Measurements from ENCODE around the gene ATG2A. TPM values are rescaled to one million over a fixed set of nuclear protein-coding genes. Genes with fewer than 3 reads are reported as not detected.
A peak's percentile ranks its signal among the peaks of the same experiment; 100 is the strongest.

Gene ATG2A
- total RNA-seq, 1 donor from 2014 or later: 35.0 TPM

DNA sequence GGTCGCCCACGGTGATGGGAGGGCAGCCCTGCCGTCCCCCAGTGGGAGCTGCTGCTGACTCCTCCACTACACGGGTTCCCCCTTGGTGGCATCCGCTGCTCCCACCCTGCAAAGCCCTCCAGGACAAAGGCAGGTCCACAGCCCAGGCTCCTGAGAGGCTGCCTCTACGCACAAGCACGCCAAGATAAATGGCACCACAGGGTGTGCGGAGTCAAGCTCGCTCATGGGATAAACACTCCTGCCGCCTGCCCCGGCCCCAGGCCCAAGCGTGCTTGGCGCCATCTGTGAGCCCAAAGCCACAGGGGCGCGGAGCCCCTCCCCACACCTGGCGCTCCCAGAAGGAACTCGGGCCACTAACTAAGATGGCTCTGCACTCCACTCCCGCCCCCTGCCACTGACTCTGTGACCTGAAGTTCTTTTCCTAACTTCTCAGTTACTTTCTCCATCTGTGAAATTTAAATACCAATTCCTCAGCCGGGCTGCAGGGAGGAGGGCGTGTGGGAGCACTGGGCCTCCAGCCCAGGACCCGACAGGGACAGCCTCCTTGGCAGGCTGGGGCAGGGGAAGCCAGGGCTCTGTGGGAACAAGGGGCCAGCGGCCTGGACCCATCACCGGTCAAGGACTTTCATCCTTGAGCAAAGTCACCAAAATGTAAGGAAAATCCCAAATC, 53.5 kb downstream of the ATG2A start:
- Mint-ChIP-seq H3K27ac (peak overlapping the region; percentile 67), H3K4me3 (ENCODE audit: low read depth) (no peak overlapping the region), H3K27me3 (no peaks in the 10 kb centered on the region), H3K4me1 (ENCODE audit: low read depth) (peaks cover 1% of the 10 kb centered on the region), H3K9me3 (ENCODE audit: low read depth) (no peaks in the 10 kb centered on the region), H3K36me3 (ENCODE audit: insufficient read depth) (peaks cover 4% of the 10 kb centered on the region)
- TF ChIP-seq CTCF (IDR thresholded peaks at IDR 0.05; ENCODE audit: unreplicated experiment): no peak
- DNase-seq (ENCODE audit: low spot score, unreplicated experiment): no peak

GRCh38 chr11:64862987-64863390, 54.0 kb downstream of the ATG2A start:
- Mint-ChIP-seq H3K27ac (peak overlapping the region; percentile 41), H3K9me3 (ENCODE audit: low read depth) (no peaks in the 10 kb centered on the region), H3K4me1 (ENCODE audit: low read depth) (peaks cover 1% of the 10 kb centered on the region), H3K27me3 (no peaks in the 10 kb centered on the region), H3K36me3 (ENCODE audit: insufficient read depth) (peaks cover 2% of the 10 kb centered on the region), H3K4me3 (ENCODE audit: low read depth) (no peak overlapping the region)
- no peak for DNase-seq (ENCODE audit: low spot score, unreplicated experiment)
- no peak for TF ChIP-seq CTCF (IDR thresholded peaks at IDR 0.05; ENCODE audit: unreplicated experiment)

- Mint-ChIP-seq H3K9me3 (ENCODE audit: low read depth) (no peaks in the 10 kb centered on the region), H3K4me3 (ENCODE audit: low read depth) (no peak overlapping the region), H3K27ac (no peak overlapping the region), H3K27me3 (no peaks in the 10 kb centered on the region), H3K4me1 (ENCODE audit: low read depth) (peaks cover 1% of the 10 kb centered on the region), H3K36me3 (ENCODE audit: insufficient read depth) (peaks cover 2% of the 10 kb centered on the region)
- no peak for TF ChIP-seq CTCF (IDR thresholded peaks at IDR 0.05; ENCODE audit: unreplicated experiment)
- no peak for DNase-seq (ENCODE audit: low spot score, unreplicated experiment)
These were observed 55.6 kb downstream of the ATG2A start for GRCh38 chr11:64861227-64861975.

DNA sequence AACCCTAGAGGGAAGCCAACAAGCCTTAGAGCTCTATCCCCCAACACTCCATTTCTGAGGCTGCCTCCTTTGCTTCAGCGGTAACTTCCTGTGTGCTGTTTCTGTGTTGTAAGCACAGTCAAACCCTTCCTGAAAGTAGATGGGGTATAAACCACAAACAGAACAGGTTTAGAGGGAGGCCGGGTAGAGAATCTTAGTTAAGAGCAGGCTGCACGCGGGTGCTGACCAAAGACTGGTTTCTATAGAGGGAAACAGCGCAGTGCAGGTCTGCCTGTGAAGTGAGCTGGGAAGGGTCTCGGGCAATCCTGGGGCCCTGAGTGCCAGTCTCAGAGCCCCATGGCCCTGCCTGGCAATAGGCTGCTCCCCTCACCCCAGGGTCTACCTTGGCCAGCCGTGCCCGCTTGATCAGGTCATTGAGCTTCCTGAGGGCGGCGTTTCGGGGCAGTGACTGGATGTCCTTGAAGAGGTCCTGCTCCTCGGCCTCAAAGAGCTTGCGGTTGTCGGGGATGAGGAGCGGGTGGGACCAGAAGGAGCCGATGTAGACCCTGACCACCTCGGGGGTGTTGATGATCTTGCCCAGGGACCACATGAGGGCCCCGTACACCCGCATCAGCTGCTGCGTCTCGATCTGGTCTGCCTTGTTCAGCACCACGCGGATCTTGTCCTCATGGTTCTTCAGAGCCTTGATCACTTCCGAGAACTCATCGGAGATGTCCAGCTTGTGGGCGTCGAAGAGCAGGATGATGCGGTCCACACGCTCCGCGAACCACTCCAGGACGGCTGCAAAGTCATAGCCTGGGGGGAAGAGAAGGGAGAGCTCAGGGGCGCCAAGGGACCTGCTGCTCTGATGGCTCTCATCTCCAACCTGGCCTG, 57.2 kb downstream of the ATG2A start:
- peaks cover 7% of the 10 kb centered on the region for H3K36me3 Mint-ChIP-seq (ENCODE audit: insufficient read depth)
- H3K27ac Mint-ChIP-seq: no peak overlapping the region
- no peak for TF ChIP-seq CTCF (IDR thresholded peaks at IDR 0.05; ENCODE audit: unreplicated experiment)
- no peak overlapping the region for H3K4me3 Mint-ChIP-seq (ENCODE audit: low read depth)
- no peak for DNase-seq (ENCODE audit: low spot score, unreplicated experiment)
- H3K27me3 Mint-ChIP-seq: no peaks in the 10 kb centered on the region
- no peaks in the 10 kb centered on the region for H3K9me3 Mint-ChIP-seq (ENCODE audit: low read depth)
- peaks cover 1% of the 10 kb centered on the region for H3K4me1 Mint-ChIP-seq (ENCODE audit: low read depth)

Data from progenitor cell of endocrine pancreas (in vitro differentiated cells).